Activated CD8-positive, alpha-beta memory T cell treated with anti-CD3 and anti-CD28 coated beads for 48 hours (primary cell): ENCODE results near the gene TGM4.
"Not testable (repeated sequence)": the region's sequence is repeated elsewhere in the genome, so short reads cannot be mapped to it uniquely, and the experiment has no call there.

ENCODE experiments used
- DNase-seq, 3 experiments: peaks; one replicate each; pipeline ENCODE4 v3.0.0-alpha.2; 2020; ENCODE audit warnings: low read depth in 2 of 3, low spot score in 2 of 3

Gene TGM4

DNA sequence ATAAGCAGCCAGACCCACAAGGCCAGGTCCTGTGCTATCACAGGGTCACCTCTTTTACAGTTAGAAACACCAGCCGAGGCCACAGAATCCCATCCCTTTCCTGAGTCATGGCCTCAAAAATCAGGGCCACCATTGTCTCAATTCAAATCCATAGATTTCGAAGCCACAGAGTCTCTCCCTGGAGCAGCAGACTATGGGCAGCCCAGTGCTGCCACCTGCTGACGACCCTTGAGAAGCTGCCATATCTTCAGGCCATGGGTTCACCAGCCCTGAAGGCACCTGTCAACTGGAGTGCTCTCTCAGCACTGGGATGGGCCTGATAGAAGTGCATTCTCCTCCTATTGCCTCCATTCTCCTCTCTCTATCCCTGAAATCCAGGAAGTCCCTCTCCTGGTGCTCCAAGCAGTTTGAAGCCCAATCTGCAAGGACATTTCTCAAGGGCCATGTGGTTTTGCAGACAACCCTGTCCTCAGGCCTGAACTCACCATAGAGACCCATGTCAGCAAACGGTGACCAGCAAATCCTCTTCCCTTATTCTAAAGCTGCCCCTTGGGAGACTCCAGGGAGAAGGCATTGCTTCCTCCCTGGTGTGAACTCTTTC lies 39.6 kb downstream of the TGM4 start:
- DNase-seq = peak; percentile 25 to 33 (median 31)

DNA sequence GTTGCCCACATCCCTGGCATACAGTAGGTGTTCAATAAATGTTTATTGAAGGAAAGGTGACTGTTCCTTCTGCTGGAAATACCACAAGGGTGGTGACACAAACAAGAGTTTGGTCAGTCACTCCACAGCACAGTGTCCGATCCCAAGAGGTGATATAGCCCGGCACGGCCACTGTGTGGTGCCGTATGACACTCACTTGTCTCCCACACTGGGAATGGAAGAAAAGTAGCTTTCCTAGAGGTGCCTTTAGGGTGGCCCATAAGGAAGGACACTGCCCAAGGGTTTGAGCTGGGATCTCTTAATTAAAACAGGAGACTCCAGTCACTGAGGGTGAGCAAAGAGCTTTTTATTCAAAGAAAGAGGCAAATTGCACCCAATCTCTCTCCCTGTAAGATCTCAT lies 40.5 kb downstream of the TGM4 start:
- no peak for DNase-seq

DNA sequence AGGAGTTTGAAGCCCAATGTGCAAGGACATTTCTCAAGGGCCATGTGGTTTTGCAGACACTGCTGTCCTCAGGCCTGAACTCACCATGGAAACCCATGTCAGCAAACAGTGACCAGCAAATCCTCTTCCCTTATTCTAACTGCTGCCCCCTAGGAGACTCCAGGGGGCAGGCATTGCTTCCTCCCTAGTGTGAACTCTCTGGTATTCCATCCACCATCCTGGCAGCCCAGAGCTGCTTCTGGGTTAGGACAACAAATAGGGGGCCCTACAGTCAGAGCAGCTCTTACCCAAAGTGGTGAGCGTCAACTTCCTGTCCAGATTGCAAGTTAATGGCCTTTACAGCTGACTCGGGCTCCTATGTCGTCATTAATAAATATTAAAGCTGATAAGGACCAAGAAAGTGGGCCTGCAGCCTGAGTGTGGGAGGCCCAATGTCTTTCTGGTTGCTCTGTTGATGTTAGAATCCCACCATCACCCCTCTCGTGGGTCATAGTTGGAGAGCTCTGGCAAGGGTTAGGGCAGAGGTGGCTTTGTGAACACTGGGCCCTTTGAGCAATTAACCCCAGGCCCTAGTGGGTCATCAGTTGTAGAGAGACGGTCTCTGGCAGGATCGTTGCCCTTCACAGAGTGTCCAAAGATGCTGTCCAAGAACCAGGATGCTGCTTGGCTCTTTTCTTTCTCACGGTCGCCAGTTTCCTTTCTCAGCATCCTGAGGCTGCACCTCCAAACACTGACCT lies 41.5 kb downstream of the TGM4 start:
- DNase-seq = no peak

DNA sequence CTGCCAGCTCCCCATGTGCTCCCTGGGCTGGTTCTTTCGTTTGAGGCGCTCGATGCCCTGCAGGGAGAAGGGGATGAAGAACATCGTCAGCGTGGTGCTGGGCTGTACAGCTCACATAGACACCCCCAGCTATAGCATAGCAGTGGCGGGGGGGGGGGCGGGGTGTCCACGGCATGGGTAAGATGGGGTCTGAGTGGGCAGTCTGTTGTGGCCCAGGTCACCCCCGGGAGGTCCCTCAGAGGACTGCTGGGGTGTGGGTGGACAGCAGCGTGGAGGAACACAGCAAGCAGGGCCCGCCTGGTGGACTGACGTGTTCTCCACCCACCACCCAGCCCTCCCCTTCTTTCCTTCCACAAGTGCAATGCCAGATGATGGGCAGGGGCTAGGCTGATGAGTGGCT lies 43.7 kb downstream of the TGM4 start:
- DNase-seq = no peak

DNA sequence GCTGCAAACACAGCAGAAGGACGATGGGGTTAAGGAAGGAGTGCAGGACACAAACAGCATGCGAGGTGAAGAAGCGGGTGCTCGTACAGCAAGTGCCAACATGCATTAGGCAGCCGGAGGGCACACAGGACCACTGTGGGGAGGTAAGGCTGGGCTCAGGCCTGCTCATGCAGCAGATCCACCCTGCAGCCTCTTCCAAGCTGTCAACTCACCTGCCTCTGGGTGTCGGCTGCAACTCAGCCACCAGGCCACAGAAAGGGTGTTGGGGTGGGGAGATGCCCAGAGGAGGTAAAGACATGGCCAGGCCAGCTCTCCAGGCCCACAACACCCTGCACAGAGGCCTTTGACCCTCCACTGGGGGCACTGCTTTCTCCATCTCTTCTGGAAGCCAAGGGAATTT lies 44.2 kb downstream of the TGM4 start:
- DNase-seq = no peak

DNA sequence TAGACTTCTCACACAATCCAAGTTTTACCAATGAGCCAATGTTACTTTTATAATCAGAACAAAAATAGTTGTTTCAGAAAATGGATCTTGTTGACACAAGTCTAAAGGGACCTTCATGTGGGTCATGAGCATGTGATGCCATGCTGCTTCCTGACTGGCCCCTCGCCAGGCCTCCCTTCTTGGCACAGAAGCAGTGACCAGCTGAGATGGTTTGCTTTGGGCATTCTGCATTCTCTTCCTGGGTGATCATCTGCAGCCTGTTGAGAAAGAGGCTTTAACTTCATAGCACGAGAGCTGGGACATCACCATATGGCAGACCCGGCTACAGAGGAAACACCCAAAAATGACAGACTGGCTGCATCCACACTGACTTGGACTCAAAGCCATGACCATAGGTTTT lies 45.7 kb downstream of the TGM4 start:
- DNase-seq = no peak

DNA sequence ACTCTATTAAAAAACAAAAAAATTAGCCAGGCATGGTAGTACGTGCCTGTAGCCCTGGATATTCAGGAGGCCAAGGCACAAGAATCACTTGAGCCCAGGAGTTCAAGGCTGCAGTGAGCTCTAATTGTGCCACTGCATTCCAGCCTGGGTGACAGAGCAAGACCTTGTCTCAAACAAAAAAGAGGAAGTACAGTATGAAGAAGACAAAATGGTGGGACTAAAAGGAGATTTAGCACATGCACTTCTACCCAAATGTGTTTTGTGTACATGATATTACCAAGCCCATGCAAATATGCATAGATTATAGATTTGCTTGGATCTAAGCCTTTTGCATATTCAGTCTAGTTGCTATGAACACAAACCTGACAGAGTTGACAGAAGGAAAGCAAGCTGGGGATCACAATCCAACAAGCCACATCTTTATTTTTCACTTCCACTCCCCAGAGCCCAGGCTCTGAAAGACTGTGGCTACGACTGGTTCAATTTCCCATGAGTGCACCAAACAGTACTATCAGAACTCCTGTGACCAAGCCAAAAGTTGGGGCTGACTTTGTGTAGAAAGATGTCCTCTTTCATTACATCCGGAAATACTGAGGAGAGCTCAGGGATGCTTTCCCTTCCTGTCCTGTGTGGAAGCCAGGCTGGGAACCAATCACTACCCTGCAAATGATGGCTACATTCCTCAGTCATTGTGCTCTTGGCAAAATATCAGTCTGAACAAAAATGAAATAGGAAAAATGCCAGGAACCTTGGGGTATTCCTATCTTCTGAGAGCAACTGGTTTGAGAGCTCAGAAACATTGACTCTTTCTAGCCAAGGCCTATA lies 49.4 kb downstream of the TGM4 start:
- no peak for DNase-seq

DNA sequence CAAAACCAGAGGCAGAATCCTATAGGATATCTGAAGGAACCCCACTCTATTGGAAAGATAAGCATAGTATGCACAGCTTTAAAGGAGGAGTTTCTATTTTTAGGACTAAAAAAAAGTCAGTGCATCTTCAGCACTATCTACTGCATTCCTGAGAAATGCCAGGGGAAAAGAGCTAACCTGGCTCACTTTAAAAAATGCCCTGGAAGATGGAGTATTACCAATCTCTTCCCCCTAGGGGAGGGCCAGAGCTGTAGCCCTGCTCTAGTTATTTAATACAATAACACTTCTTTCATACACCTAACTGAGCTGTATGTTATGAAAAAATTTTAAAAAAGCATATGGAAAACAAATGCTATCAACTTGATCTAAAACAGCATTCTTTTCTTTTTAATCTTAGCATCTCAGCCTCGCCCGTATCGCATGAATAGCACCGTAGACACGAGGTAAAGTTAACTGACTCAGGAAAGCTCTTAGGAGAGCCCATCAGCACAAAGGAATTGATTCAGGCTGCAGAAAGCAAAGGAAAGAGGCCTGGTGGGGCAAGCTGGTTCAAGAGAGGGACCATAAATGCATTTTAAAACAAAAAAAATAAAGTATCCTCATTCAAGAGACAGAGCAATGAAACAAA lies 50.2 kb downstream of the TGM4 start:
- DNase-seq = no peak

DNA sequence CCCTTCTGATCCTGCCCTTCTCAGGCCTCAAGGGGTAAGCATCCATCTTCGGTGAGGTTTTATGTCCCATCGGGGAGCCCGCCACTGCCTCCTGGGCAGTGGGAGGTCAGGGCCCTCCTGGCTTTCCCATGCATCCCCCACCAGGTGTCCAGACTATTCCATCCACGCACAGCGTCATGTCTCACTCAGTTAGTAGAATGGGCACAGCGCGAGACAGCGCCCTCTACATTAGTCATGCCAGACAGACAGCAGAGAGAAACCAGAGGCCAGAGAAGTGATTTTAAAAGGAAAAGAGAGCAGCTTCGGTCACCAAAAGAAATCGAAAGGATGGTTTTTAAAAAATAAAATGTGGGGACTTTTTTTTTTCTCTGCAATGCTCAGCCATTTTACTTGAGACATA lies 51.8 kb downstream of the TGM4 start:
- DNase-seq = no peak

DNA sequence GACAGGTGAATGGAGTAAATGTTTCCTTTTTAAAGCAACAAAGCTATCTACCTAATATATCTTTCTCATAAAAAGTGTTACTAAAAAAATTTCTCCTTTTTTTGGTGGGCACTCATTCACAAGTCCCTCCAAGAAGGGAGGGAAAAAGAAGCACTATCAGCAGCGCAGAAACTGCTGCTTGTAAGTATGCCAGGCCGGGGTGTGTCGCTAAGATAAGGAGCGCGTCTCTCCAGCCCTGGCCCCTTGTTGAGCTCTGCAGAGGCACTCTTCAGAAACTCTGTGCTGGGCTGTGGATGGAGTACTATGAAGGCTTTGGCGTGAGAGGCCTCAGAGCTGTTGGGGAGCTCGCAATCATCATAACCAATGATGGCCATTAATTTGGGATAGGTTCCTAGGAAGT lies 52.5 kb downstream of the TGM4 start:
- no peak for DNase-seq

DNA sequence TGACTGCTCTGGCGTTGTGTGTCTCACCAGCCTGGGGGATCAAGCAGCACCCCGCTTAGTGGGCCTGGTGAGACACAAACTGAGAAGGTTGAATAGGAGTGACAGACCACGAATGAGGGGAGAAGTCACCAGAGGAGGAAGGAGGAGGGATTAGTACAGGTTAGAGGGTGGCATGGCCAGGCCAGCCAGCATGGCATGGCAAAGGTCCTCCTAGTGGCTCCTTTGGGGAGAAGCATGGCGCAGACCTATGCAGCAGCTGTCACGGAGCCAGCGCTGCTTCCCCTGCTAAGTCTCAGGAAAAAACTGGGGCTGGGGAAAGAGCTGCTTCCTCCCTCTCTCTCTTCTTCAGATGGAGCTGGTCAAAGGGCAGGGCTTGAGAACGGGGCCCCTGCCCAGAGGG lies 53.0 kb downstream of the TGM4 start:
- no peak for DNase-seq

DNA sequence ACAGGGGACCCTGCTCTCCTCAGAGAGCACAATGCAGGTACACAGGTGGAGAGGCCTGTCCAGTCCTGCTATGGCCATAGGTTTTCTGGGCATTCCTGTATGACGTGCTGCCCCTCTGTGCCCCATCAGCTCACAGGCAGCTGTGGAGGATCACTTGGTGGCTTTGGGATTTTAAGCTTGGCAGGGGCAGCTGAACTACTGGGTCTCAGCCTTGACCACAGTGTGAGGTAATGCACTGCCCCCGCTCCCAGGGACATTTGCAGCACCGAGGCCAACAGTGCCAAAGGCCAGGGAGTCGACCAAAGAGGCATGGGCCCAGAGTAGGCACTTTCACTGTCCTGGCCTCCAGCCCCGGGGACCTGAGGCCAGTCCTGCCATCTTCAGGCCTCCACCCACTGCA lies 55.4 kb downstream of the TGM4 start:
- no peak for DNase-seq

DNA sequence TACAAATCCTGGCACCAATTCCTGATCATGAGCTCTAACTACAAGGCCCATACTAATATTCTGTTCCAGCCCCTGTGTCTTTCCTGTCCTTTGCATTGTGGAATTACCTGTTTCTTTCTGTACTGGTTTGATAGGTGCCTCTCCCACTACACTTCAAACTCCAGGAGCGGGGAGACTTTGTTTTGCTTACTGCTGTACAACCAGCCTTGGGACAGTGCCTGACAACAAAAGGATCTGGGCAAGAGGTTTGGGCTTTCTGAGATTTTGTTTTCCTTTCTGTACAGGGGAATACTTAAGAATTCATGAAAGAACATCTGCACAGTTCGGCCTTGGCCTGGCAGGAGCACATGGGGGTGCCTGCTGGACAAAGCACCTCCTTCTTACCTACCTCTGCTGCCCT lies 56.5 kb downstream of the TGM4 start:
- DNase-seq = no peak

DNA sequence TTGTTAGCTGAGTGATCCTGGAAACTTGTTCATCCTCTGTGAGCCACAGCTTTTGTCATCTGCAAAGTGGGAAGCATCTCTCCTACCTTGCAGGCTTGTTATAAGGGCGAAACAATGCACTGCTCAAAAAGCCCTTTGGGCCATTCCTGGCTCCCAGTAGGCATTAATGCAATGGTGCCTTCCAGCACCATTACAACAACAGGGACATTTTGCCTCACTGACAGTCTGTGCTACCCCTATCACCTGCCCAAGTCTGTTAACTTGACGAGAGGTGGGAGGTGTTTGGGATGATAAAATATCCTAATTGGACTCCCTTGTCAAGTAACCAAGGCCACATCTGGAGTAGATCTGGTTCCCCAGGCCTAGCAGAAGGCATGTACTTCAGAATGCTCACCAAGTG lies 57.4 kb downstream of the TGM4 start:
- no peak for DNase-seq

DNA sequence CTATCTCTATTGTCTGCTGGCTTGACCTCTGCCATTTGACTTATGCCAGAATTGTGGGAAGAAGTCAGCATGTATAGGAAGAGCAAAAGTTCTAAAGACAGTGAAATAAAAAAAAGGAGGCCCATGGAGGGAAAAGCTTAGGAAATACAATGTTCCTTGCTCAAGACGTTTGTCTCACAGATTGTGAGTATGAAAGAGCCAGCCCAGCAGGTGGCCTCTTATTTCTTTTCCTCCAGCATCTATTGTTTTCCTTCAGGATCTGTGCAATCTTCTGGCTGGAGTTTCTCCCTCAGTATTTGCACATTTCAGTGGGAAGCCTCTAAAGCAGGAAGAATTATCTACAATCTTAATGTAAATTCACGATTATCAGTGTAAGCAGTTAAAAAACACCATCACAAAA lies 57.9 kb downstream of the TGM4 start:
- DNase-seq = no peak

DNA sequence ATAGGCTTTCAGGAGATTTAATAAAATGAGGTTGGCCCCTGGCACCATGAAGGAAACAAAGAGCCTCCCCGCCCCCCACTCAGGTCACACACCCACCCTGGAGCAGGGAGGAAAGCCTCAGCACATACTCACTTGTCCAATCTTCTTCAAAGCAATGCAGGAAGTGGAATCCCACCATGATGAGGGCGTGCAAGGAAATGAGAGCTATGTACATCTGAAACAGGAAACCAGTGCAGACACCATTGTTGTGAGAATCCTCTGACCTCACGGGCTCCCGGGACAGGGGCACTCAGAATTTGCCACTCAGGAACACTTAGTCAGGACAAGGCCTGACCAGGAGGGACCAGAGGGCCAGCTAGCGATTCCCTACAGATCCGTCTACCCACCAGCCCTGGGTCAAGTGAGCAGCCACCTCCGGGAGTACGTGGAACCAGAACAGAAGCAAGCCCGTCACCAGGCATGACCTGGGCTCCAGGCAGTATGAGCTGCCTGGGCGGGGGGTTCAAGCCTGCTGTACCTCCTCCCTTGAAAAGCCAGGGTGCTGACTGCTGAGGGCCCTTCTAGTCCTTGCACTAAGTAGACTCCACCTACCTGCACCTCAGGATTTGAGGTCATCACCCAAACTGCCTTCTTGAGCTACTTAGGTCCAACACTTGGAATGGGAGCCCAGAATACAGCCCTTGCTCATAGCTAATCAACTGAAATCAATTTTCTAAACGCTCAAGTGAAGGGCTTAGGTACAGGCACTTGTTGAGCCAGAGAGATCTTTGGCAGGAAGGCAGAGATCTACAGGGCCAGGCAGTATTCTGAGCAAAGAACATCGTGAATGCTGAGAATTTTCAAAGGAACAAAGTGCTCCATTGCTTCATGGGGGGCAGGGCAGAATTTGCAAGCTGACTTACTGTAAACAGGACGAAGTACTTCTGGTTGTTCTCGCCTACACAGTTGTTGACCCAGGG lies 58.9 kb downstream of the TGM4 start:
- no peak for DNase-seq

DNA sequence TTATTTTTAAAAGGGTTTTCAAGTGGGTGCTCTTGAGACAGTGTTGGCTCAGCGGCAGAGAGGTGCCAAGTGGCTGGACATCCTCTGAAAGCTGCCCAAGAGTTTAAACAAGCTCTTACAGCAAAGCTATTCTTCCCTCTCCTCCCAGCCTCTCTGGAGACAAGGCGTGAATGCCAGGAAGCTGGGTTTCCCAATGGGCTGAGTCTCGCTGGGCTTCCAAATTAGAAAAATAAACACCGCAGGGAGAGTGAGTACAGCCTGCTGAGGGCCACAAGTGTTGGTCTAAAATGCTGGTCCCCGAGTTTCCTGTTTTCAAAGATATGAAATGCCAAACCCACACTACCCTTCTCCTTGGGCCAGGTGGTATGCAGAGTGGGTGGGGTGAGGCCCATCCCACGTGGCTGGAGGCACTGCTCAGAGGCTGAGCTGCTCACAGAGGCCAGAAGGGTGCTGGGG lies 65.2 kb downstream of the TGM4 start:
- no peak for DNase-seq

DNA sequence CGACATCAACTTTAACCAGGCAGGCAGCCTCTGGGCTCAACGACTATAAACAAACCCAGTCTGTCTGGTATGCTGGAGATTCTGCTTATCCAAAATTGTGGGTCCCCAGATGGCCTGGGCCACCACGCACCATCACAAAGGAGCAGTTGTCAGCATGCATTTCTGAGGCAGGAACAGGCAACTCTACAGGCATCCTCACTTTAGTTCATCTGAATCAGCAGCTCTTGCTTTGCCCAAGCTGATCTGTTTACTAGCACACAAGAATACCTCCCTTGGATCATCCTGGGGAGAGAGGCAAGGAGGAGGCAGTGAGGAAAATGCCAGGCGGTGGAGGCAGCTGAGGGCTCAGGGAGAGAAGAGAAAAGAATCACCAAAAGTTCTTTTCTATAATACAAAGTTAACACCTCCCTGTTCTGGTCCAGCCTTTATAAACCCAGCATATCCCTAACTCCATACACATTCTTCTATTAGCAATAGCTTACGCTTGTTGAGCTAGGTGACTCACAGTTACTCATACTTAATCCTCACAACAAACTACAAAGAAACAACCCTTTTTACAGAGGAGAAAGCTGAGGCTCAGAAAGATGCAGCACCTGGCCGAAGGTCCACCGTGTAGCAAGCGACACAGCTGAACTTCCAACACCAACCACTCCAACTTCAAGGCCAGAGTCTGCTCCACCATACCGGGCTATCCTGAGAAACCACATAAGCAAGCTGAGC lies 68.0 kb downstream of the TGM4 start:
- DNase-seq = no peak

DNA sequence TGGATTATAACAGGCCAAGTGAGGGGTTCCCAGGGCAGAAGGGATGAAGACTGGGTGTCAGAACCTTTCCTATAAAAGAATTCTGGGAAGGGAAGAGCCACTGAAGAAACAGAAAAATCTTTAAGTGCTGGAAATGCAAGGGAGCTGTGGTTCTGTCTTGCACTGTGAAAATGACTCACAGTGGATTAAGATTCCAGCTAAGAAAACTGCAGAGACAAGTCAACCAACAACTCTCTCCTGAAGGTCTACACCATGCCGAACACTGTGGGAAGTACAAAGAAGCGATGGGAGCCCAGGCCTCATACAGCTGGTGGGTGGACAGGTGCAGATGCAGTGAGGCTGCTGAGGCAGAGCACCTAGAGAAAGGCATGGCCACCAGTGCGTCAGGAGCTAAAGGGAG lies 73.8 kb downstream of the TGM4 start:
- no peak for DNase-seq

DNA sequence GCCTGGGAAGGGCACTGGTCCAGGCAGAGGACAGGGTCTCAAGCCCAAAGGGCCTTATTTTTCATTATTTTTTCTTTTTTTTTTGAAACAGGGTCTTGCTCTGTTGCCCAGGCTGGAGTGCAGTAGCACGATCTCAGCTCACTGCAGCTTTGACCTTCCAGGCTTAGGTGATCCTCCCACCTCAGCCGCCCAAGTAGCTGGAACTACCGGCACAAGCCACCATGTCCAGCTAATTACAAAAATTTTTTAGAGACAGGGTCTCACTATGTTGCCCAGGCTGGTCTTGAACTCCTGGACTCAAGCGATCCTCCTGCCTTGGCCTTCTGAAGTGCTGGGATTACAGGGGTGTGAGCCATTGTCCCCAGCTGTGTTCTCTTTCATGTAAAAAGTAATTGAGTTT lies 75.4 kb downstream of the TGM4 start:
- not testable (repeated sequence) for DNase-seq
